Heart left ventricle (tissue), 16 donors: ENCODE measurements around the gene CLPTM1L. TPM values are rescaled to one million over a fixed set of nuclear protein-coding genes. Genes with fewer than 3 reads are reported as not detected.
"Not testable (repeated sequence)": the region's sequence is repeated elsewhere in the genome, so short reads cannot be mapped to it uniquely, and the experiment has no call there.

Source experiments
- ATAC-seq, 4 donors: fragments of 200-7000 bp; cut with Tn5 transposase; one replicate each; pipeline ENCODE4 v1.9.1; 2020 to 2022; ENCODE audit warnings: moderate library complexity in 4 of 4, mild to moderate bottlenecking in 3 of 4, moderate number of reproducible peaks in 1 of 4
- DNase-seq, 5 donors: peaks; one replicate each; pipeline ENCODE4 v3.0.0-alpha.2; 2020
- H3K27ac ChIP-seq, 12 donors: fragments of 200-600 bp; sonication (generic) in 4 of 12; one replicate each; pipeline versions ENCODE4 v1.5.0 to v1.8.0; 2016 to 2022; ENCODE audit warnings: mild to moderate bottlenecking in 2 of 12
- H3K27me3 ChIP-seq, 9 donors: fragments of 200-600 bp; sonication (generic) in 2 of 9; one replicate each; pipeline versions ENCODE4 v1.5.1 to v1.8.0; 2016 to 2022; ENCODE audit warnings: mild to moderate bottlenecking in 3 of 9
- H3K36me3 ChIP-seq, 9 donors: fragments of 200-600 bp; sonication (generic) in 2 of 9; one replicate each; pipeline versions ENCODE4 v1.5.0 to v1.8.0; 2018 to 2022; ENCODE audit warnings: mild to moderate bottlenecking in 2 of 9
- H3K4me1 ChIP-seq, 12 donors: fragments of 200-600 bp; sonication (generic) in 4 of 12; one replicate each; pipeline versions ENCODE4 v1.5.0 to v1.8.0; 2016 to 2022; ENCODE audit warnings: mild to moderate bottlenecking in 3 of 12
- H3K4me3 ChIP-seq, 12 donors: fragments of 200-600 bp; sonication (generic) in 4 of 12; one replicate each; pipeline versions ENCODE4 v1.5.0 to v1.8.0; 2017 to 2022; ENCODE audit warnings: mild to moderate bottlenecking in 9 of 12, moderate library complexity in 4 of 12
- H3K9me3 ChIP-seq, 12 donors: fragments of 200-600 bp; sonication (generic) in 4 of 12; one replicate each; pipeline versions ENCODE4 v1.5.0 to v1.8.0; 2016 to 2022; ENCODE audit warnings: mild to moderate bottlenecking in 1 of 12
- CTCF ChIP-seq, 12 donors: fragments of 200-600 bp; sonication (generic) in 4 of 12; IDR thresholded peaks; one replicate each; pipeline versions ENCODE4 v1.5.0 to v1.8.0; 2018 to 2022; ENCODE audit warnings: antibody characterized with exemption in 12 of 12, mild to moderate bottlenecking in 5 of 12
- POLR2A ChIP-seq, 2 donors: fragments of 450-650 bp; IDR thresholded peaks; one replicate each; pipeline ENCODE4 v1.6.1; 2017; ENCODE audit warnings: antibody characterized with exemption in 2 of 2, mild to moderate bottlenecking in 2 of 2, moderate library complexity in 2 of 2
- WGBS, 4 donors: extraction: QIAGEN DNeasy Blood & Tissue Kit in 2 of 4; methylation state at CpG; one replicate each; pipeline versions ENCODE4 v1.1.5 to v1.1.7; 2013 to 2018; 5-methylcytosine and 5-hydroxymethylcytosine counted together
- intact Hi-C, 10 donors: fragments of 100-400 bp; cut with DNase I; formaldehyde crosslinking; loops; one replicate each; pipeline versions ENCODE4 v1.11.1 to v1.14.2; 2022
- polyA plus RNA-seq, 2 donors: library from polyadenylated mRNA; stranded (reverse); fragments of 200-250 nt; gene quantifications; one replicate each; pipeline ENCODE4 v1.2.3, GENCODE V29; 2013
- total RNA-seq, 9 donors: library from RNA; depleted of rRNA in 2 of 9; stranded (reverse); fragments of >200 nt in 2 of 9; fragmentation: NEBNext Ultra II Directional in 3 of 9; extraction: Animal tissue kit (Norgen Biotek cat#: 25700) in 3 of 9; gene quantifications; one replicate each; pipeline versions ENCODE4 v1.1.0 to v1.2.4, GENCODE V29; 2016 to 2023
- donor health status: ischemic (EF 13 %, LVEDD 7.1; RV severe dilation, severe dysfunction).
- donor health status: healthy with polysubstance abuse.
- donor health status: DM: no; HTN: yes; CAD: no.
- donor health status: DM: no; HTN: no; CAD: no.
- donor health status: ischemic (EF 25% LVEDD 6.9; RV normal size, moderate dysfunction).
- donor health status: ischemic (EF 25% LVEDD 5.7; RV mildly dilated, moderate dysfunction).
- donor health status: healthy.
- donor health status: DM: yes; HTN: yes; CAD: no.
- donor health status: ischemic (EF 35%, LVEDD 5.7; RV mildly dilated, moderate dysfunction).
- donor health status: nonischemic (EF 11% LVEDD 7.7; RV severe dilation, severe dysfunction).
- donor health status: DM: yes; HTN: yes; CAD: no.
- donor health status: PGD.
- donor health status: ischemic (EF 29% LVEDD 5.4; RV normal size, mild dysfunction).
- donor health status: nonischemic (EF 23%, LVEDD 6.1; RV moderate dilation, normal function).

CLPTM1L gene
- total and polyA plus RNA-seq, 11 donors, result 23.5 to 96.8 (median 39.4) TPM

- intact Hi-C loops, result loop anchor here in 2 of 10 donors (10.0 kb wide), 2 partner anchors 303 to 463 kb away; partner anchors contain the start of gene NDUFS6 (in 1 of the 2)
- H3K4me1 ChIP-seq, result peaks cover 0 to 25% (median 20%) of the 10 kb centered on the region in 12 donors
- H3K36me3 ChIP-seq, result peaks cover 0 to 55% (median 49%) of the 10 kb centered on the region in 9 donors
- no peaks in the 10 kb centered on the region for H3K9me3 ChIP-seq
- 94 to 96% (median 96%) methylated on average over 12 of the region's 12 CpGs for WGBS, 4 donors
- H3K27ac ChIP-seq, result no peak overlapping the region
- no peak for ATAC-seq
- no peak overlapping the region for H3K4me3 ChIP-seq
- DNase-seq, result no peak
- no peaks in the 10 kb centered on the region for H3K27me3 ChIP-seq
- no peak for TF ChIP-seq CTCF (IDR thresholded peaks at IDR 0.05)
- TF ChIP-seq POLR2A (IDR thresholded peaks at IDR 0.05), result no peak
These were observed 2.6 kb downstream of the CLPTM1L start for GRCh38 chr5:1342268-1342667.

GRCh38 chr5:1341863-1342262 lies 3.0 kb downstream of the CLPTM1L start:
- intact Hi-C loops, result loop anchor here in 2 of 10 donors (10.0 kb wide), 2 partner anchors 303 to 463 kb away; partner anchors contain the start of gene NDUFS6 (in 1 of the 2)
- Histone ChIP-seq H3K9me3 (no peaks in the 10 kb centered on the region), H3K4me3 (no peak overlapping the region), H3K27ac (no peak overlapping the region), H3K4me1 (peaks cover 0 to 25% (median 20%) of the 10 kb centered on the region in 12 donors), H3K27me3 (no peaks in the 10 kb centered on the region), H3K36me3 (peaks cover 0 to 59% (median 53%) of the 10 kb centered on the region in 9 donors)
- DNase-seq, result no peak
- 86 to 96% (median 93%) methylated on average over 15 of the region's 15 CpGs for WGBS, 4 donors
- TF ChIP-seq CTCF (IDR thresholded peaks at IDR 0.05) (no peak), POLR2A (IDR thresholded peaks at IDR 0.05) (no peak)
- ATAC-seq, result no peak

GRCh38 chr5:1339818-1340210 lies 5.1 kb downstream of the CLPTM1L start:
- 91 to 94% (median 92%) methylated on average over 7 to 17 of the region's 17 CpGs for WGBS, 4 donors
- peaks cover 0 to 79% (median 73%) of the 10 kb centered on the region in 9 donors for H3K36me3 ChIP-seq
- peaks cover 0 to 16% (median 12%) of the 10 kb centered on the region in 12 donors for H3K4me1 ChIP-seq
- intact Hi-C loops, result loop anchor here in 2 of 10 donors (10.0 kb wide), 2 partner anchors 305 to 465 kb away; partner anchors contain the start of gene NDUFS6 (in 1 of the 2)
- not testable (repeated sequence) for H3K27me3 ChIP-seq, ATAC-seq, H3K9me3 ChIP-seq, H3K27ac ChIP-seq, H3K4me3 ChIP-seq
- peak in 1 of 5 donors; percentile 42 for DNase-seq

- WGBS, 4 donors, result 91 to 98% (median 95%) methylated on average over 21 to 34 of the region's 34 CpGs
- DNase-seq, result peak in 1 of 5 donors; percentile 28
- intact Hi-C loops, ATAC-seq, H3K27ac ChIP-seq, H3K9me3 ChIP-seq, H3K27me3 ChIP-seq, H3K4me3 ChIP-seq: not testable (repeated sequence)
- Histone ChIP-seq H3K4me1 (peaks cover 0 to 15% (median 11%) of the 10 kb centered on the region in 12 donors), H3K36me3 (peaks cover 0 to 85% (median 79%) of the 10 kb centered on the region in 9 donors)
These were observed 5.6 kb downstream of the CLPTM1L start for GRCh38 chr5:1339139-1339817.

- intact Hi-C loops, result no loop called here
- no peak for ATAC-seq
- H3K27me3 ChIP-seq, result no peaks in the 10 kb centered on the region
These were observed 6.3 kb downstream of the CLPTM1L start for GRCh38 chr5:1338506-1339070.

More at GRCh38 chr5:1338506-1339070, 6.3 kb downstream of the CLPTM1L start:
- no peak overlapping the region for H3K4me3 ChIP-seq
- TF ChIP-seq CTCF (IDR thresholded peaks at IDR 0.05) (no peak), POLR2A (IDR thresholded peaks at IDR 0.05) (no peak)
- peaks cover 0 to 8% (median 4%) of the 10 kb centered on the region in 12 donors for H3K4me1 ChIP-seq
- H3K27ac ChIP-seq, result no peak overlapping the region
- H3K9me3 ChIP-seq, result no peaks in the 10 kb centered on the region
- DNase-seq, result peak in 1 of 5 donors; percentile 52
- 91 to 95% (median 94%) methylated on average over 7 to 22 of the region's 22 CpGs for WGBS, 4 donors
- H3K36me3 ChIP-seq, result peaks cover 0 to 92% (median 86%) of the 10 kb centered on the region in 9 donors
